ENCODE data around the gene RUBCNL. TPM values are rescaled to one million over a fixed set of nuclear protein-coding genes. Genes with fewer than 3 reads are reported as not detected.

The RUBCNL gene
- polyA plus RNA-seq, 2 of the 4 experiments (the other 2 are of a cell fraction), result not detected

- DNase-seq (ENCODE audit: low read depth in 1 of 2, low spot score in 1 of 2) (no peak), FAIRE-seq (no peak), ATAC-seq (no peak)
- Histone ChIP-seq H3K4me3 (no peak overlapping the region), H3K4me2 (no peak overlapping the region), H3K4me1 (no peaks in the 10 kb centered on the region), H3K27ac (no peak overlapping the region), H3K9me3 (no peaks in the 10 kb centered on the region)
- ChIA-PET POLR2A (no interaction called here), CTCF (no interaction called here)
- TF ChIP-seq CTCF (IDR thresholded peaks at IDR 0.05) (no peak), EHMT2 (IDR thresholded peaks at IDR 0.05; ENCODE audit: low read depth) (no peak), ELK1 (IDR thresholded peaks at IDR 0.05; ENCODE audit: low read depth, low read length) (no peak), POLR2A (IDR thresholded peaks at IDR 0.05; ENCODE audit: low read length) (no peak), PHF8 (IDR thresholded peaks at IDR 0.05; ENCODE audit: borderline replicate concordance, low read depth) (no peak), RFX5 (IDR thresholded peaks at IDR 0.05) (no peak), EHF (CRISPR knock-in tag; IDR thresholded peaks at IDR 0.05) (no peak), EP300 (IDR thresholded peaks at IDR 0.05) (no peak), NFE2L2 (conservative IDR thresholded peaks at IDR 0.05; ENCODE audit: low read length) (no peak), BHLHE40 (IDR thresholded peaks at IDR 0.05; ENCODE audit: low read depth, low read length) (no peak), CBX2 (IDR thresholded peaks at IDR 0.05; ENCODE audit: borderline replicate concordance, low read depth) (no peak), NR3C1 (IDR thresholded peaks at IDR 0.05) (no peak), RCOR1 (IDR thresholded peaks at IDR 0.05; ENCODE audit: low read depth, low read length) (no peak), ZNF302 (CRISPR knock-in tag; IDR thresholded peaks at IDR 0.05) (no peak), ESRRA (IDR thresholded peaks at IDR 0.05; ENCODE audit: borderline replicate concordance, low read length) (no peak), REST (IDR thresholded peaks at IDR 0.05) (no peak)
- TF ChIP-seq, protein P1, sequence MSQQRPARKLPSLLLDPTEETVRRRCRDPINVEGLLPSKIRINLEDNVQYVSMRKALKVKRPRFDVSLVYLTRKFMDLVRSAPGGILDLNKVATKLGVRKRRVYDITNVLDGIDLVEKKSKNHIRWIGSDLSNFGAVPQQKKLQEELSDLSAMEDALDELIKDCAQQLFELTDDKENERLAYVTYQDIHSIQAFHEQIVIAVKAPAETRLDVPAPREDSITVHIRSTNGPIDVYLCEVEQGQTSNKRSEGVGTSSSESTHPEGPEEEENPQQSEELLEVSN (IDR thresholded peaks at IDR 0.05; ENCODE audit: borderline replicate concordance, low read depth), result no peak
These were observed 69.9 kb downstream of the RUBCNL start for GRCh38 chr13:46317120-46317519.

GRCh38 chr13:46315491-46316075, 71.5 kb downstream of the RUBCNL start:
- POLR2A ChIA-PET, result no interaction called here
- WGBS (ENCODE audit: missing lambda C conversion rate), result 41% methylated on average over 6 of the region's 6 CpGs
- DNase-seq (ENCODE audit: low read depth in 1 of 2, low spot score in 1 of 2) (no peak), ATAC-seq (no peak), FAIRE-seq (no peak)
- H3K4me2 ChIP-seq, result no peak overlapping the region
- CTCF ChIA-PET, result no interaction called here
- H3K4me1 ChIP-seq, result no peaks in the 10 kb centered on the region
- H3K9me3 ChIP-seq, result no peaks in the 10 kb centered on the region
- H3K27ac ChIP-seq, result no peak overlapping the region
- H3K4me3 ChIP-seq, result no peak overlapping the region
- TF ChIP-seq GATA3 (IDR thresholded peaks at IDR 0.05; ENCODE audit: borderline replicate concordance), result no peak
- TF ChIP-seq KDM5A (IDR thresholded peaks at IDR 0.05), result no peak
- no peak for TF ChIP-seq HEYL (CRISPR knock-in tag; IDR thresholded peaks at IDR 0.05)
- no peak for TF ChIP-seq FOSL2 (IDR thresholded peaks at IDR 0.05)
- no peak for TF ChIP-seq FOSL2 (CRISPR knock-in tag; IDR thresholded peaks at IDR 0.05)
- TF ChIP-seq ATOH8 (CRISPR knock-in tag; IDR thresholded peaks at IDR 0.05; ENCODE audit: low read depth), result no peak
- TF ChIP-seq MYC (IDR thresholded peaks at IDR 0.05; ENCODE audit: borderline replicate concordance, low read length), result no peak
- no peak for TF ChIP-seq MAZ (IDR thresholded peaks at IDR 0.05; ENCODE audit: borderline replicate concordance, low read depth, low read length)
- TF ChIP-seq RNF2 (IDR thresholded peaks at IDR 0.05; ENCODE audit: borderline replicate concordance, low read depth), result no peak
- TF ChIP-seq EHMT2 (IDR thresholded peaks at IDR 0.05; ENCODE audit: low read depth), result no peak
- TF ChIP-seq REST (IDR thresholded peaks at IDR 0.05), result no peak
